NCI-H748 (cell line): ENCODE data around the gene TCFL5.
A peak's percentile ranks its signal among the peaks of the same experiment; 100 is the strongest.

Experiments used
- DNase-seq: peaks from one replicate; lab custom pipeline; 2025; ENCODE audit not compliant: unreplicated experiment; lab: John Stamatoyannopoulos, UW

TCFL5 gene

DNA sequence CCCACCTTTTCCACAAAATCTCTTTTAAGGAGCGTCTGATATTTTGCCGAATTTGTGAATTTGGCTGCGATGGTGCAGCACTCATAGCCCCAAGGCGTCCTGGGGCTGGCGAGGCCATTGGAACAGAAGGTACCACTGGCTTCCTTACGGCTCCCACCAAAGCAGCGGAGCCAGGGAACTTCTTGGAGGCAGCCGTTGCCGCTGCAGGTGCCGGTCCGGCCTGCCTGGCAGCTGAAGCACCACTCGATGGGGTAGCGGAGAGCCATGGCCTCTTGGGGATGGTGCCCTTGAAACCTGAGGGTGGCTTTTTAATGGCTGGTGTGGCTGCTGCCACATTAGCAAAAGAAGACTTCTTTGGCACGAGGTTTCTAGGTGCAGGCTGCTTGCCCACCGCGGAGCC lies 34.9 kb upstream of the TCFL5 start:
- no peak for DNase-seq

DNA sequence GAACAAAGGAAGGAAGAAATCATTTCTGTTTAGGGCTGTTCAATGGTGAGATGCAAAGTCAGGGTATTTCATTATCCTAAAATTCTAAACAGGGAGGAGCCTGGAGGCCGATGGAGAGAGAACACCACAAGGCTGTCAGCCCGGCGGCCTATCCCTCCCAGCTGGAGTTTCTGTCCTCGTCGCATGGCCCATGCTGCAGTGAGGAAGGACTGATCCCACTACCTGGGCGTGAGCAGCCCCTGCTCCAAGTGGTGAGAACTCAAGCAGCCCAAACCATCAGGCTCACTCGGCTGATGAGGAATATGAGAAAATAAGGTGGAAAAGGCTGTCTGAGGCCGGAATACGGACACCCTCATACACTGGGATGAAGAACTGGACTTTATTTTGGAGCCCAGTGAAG lies 33.9 kb upstream of the TCFL5 start:
- no peak for DNase-seq

GRCh38 chr20:62894261-62894660 lies 32.6 kb upstream of the TCFL5 start:
- DNase-seq = no peak

DNA sequence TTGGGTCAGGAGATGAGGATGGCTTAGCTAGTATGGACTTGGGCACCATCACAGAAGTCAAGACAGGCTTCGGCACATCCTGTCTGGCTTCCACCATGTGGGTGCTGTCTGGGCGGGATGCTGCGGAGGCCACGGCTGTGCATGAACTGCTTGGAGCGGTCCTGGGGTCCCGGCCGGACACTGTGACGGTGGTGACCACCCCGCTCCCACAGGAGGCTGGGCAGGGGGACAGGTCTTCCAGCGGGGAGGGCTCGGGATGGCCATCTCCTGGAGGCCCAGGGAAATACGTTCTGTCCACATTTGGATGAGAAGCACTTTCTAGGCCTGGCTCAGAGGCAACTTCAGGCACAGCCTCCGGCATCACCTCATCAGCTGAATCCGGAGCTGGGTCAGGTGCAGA lies 32.1 kb upstream of the TCFL5 start:
- DNase-seq = no peak

- DNase-seq = no peak
Measured at GRCh38 chr20:62892348-62893304, 31.0 kb upstream of the TCFL5 start.

DNA sequence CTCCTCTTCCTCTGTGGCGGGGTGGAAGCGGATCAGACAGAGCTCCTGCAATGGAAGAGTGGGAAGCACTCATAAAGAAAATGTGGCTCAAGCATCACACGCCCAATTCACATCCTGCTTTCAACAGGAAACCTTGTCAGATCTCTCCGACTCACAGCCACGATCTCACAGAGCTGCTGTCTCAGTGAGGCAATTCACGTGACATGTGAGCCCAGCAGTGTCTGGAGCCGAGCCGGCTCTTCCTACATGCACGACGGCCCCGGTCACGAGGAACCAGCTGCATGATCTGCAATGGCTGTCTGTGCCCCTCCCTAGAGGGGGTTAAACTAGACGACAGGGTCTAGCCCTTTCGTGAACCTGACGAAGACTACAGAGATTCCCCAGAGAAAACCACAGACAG lies 29.5 kb upstream of the TCFL5 start:
- DNase-seq = no peak

DNA sequence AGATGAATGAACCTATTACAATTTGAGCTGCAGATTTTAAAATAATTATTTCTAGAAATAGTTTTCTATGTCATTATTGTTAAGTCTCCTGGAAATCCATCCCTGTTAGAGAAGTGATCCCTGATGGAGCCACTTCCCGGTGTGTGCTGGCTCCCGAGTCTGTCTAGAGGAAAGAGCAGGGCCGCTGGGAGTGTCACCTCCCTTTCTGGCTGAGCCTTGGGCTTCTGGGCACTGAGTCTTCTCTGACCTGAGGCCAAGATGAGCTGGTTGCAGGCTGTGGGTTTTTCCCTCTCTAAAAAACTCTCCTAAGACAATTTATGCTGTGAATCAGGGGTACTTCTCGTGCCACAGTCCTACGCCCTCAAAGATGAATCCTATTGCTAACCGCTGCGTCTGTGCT lies 28.8 kb upstream of the TCFL5 start:
- no peak for DNase-seq

DNA sequence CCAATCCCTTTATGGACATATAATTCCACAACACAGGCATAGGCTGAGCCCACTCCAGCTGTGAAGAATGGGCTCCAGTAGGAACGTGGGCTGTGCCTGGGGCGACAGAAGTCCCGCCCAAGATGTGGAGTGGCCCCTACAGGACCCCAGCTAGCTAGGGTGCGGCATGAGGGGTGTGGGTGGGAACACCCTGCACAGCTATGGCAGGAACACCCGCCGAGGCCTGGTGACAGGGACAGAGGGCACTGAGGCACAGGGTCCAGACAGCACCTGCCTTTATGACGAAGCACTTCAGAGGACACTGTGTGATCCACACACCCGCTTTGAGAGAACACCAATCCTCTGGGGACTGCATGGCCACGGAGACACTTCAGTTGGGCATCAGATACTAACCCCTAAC lies 28.2 kb upstream of the TCFL5 start:
- DNase-seq = no peak

DNA sequence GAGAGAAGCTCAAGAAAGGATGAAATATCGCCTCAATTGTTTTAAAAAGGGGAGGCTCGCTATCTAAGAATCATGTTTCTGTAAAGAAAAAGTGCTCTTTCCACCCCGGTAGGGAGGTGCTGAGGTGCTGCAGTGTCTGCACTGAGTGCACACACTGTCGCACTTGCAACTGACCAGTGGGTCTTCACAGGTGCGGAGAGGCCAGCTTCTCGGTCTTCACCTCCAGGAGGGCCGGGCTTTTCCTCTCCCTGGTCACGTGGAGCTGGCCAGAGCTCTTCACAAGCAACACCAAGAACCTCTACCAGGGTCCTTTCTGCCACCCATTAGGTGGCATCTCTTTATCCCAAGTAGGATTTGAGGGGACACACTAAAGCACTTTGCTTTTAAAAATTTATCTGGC lies 27.8 kb upstream of the TCFL5 start:
- no peak for DNase-seq

GRCh38 chr20:62888910-62889309 lies 27.3 kb upstream of the TCFL5 start:
- no peak for DNase-seq

GRCh38 chr20:62888406-62888805 lies 26.8 kb upstream of the TCFL5 start:
- DNase-seq = no peak

GRCh38 chr20:62887860-62888239 lies 26.2 kb upstream of the TCFL5 start:
- no peak for DNase-seq

- peak; percentile 79 for DNase-seq
Measured at GRCh38 chr20:62887152-62887859, 25.7 kb upstream of the TCFL5 start.

GRCh38 chr20:62886709-62887058 lies 25.1 kb upstream of the TCFL5 start:
- DNase-seq = peak; percentile 95

DNA sequence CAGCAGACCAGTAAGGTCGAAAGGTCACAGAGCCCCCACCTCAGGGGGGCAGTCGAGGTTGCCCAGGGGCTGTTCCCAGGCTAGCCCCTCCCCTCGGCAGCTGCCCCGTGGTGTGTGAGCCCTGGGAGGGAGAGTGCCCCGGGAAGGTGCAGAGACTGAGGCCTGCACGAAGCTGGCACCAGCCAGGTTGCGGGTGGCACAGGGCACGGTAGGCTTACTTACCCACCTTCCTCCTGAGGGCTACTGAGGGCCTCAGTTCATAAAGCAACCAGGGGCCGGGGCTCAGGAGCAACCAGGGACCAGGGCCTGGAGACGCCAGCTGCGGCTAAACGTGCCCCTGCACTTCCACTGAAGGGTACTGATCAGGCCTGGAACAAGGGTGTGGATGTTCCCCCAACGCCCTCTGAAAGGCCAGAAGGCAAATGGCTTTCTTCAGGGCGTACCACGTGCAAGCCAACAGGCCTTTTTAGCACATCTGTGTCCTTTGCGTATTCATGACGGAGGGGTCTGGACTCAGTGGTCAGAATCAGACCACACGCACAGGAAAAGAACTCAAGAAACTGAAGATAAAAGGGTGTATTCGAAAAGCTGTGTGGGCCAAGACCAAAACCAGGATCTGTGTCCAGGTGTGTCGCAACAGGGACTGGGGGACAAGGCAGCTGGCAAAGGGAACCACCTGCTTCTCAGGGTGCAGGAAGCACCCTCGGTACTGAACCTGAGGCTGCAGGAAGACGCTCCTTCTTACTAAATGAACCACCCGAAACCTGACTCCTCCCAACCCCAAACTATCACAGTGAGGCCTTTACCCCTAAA lies 24.5 kb upstream of the TCFL5 start:
- DNase-seq = no peak

DNA sequence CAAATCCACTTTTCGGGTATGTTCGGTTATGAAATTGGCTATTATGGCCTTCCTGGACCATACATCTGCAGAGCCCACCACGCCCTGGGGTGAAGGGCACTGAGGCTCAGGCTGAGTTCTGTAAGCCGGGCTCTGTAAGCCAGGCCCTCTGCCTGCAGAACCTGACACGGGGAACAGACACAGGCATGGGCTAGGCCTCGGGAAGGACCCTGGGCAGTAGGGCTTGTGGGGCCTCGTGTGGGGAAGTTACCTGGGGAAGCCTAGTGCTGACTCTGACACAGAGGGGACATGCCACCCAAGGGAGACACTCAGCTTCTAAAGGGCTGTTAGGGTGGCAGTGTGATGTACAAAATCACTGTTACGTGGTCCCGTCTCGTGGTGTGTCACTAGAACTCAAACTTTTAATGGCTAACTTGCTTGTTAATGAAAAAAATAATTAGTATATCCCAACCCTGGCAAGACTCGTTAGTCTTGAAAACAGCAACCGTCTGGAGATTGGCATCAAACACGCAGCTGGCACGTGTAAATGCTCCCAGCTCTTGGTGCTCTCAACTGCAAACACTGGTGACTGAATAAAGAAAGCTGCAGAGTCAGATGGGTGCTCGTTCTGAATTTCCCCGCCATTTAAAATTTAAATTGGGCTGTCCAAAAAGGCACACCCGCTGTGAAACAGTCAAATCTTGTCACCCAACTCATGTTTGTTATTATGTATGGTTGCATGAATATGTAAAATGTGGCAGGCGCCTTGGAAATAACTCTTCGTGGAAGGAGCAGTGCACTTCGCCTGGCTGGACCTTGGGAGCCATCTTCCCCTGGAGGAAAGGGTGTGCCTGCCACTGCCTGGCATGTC lies 23.6 kb upstream of the TCFL5 start:
- DNase-seq = no peak

DNA sequence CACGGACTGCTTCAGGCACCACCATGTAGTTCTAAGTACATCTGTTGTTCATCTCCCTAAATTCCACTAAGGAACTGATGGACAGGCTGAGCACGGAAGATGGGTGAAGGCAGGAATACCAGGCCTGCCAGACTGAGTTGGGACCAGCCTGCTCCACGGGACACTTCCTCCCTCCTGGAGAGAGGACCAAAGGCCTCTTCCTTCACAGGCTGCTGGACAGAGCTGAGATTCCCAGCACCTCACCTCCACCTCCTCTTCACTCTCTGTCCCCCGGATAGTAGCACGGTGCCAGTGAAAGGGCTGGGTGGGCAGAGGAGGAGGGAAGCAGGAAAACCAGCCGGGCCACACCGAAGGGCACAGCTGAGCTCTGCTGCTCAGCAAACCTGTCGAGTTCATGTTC lies 22.9 kb upstream of the TCFL5 start:
- DNase-seq = no peak

DNA sequence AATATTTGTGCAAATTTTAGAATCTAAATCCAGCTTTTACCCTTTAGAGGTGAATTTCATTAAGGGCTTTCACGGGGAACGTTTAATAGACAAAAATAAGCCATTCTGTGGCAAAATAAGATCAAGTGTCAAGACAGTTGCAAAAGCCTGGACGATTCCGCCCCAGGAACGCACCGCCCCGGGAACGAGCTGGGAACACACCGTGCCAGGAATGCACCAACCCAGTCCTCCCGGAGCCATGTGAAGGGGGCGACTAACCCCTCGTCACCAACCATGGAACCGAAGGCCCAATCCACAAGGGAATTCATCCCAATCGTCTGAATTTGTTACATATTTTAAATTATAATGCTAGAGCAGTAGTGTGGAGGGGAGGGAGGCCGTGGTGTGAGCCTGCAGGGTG lies 20.8 kb upstream of the TCFL5 start:
- no peak for DNase-seq

DNA sequence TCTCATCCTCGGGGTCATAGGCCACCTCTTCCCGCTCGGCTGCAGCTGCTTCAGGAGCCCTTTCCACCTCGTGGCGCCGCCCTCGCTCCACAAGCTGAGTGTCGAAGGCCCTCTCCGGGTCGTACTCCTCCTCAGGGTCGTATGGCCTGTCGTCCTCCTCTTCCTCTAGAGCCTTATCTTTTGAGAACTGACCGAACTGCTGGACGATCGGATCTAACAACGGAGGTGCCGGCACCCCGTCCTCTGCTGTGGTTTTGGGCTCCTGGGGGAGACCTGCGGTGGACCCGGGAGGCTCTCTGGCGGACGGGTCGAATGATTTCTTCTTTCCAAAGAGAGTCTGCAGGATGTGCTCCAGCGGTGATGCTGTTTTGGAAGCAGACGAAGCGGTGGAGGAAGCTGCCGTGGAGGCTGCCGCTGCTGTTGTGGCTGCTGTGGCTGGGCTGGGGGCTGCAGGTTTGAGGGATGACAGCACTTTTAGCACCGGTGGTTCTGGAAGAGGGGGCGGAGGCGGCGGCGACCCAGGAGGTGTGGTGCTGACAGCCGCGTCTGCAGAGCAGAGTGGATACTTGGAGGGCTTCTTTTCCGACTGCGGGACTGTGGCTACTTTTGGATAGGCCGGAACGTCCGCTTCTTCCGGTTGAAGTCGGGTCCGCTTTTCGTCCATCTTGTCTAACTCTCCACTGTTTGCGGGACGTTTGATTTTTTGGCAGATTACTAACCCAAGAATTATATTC lies 20.2 kb upstream of the TCFL5 start:
- no peak for DNase-seq
